Neutrophil (primary cell): Measurements from ENCODE around the gene GULP1.

Source experiments
- H3K27ac ChIP-seq: fragments of 200-600 bp; sonication (generic); 2 replicates; pipeline ENCODE4 v1.5.1; 2016; ENCODE audit warnings: mild to moderate bottlenecking, moderate library complexity
- H3K27me3 ChIP-seq: fragments of 200-600 bp; sonication (generic); 2 replicates; pipeline ENCODE4 v1.6.0; 2016; ENCODE audit warnings: mild to moderate bottlenecking
- H3K36me3 ChIP-seq: fragments of 200-600 bp; sonication (generic); 2 replicates; pipeline ENCODE4 v1.5.1; 2017
- H3K4me1 ChIP-seq, 2 experiments: fragments of 200-600 bp in 1 of 2; sonication (generic) in 1 of 2; 1 replicate in 1 of 2; 2 replicates in 1 of 2; pipeline versions ENCODE4 v1.5.1 to v1.6.1; 2013 to 2016; ENCODE audit warnings: low read depth in 1 of 2, low read length in 1 of 2, mild to moderate bottlenecking in 1 of 2, moderate library complexity in 1 of 2; ENCODE audit not compliant: control insufficient read depth in 1 of 2, insufficient read depth in 1 of 2
- H3K4me3 ChIP-seq, 2 experiments: fragments of 200-600 bp in 1 of 2; sonication (generic) in 1 of 2; 1 replicate in 1 of 2; 2 replicates in 1 of 2; pipeline ENCODE4 v1.5.1; 2013 to 2016; ENCODE audit warnings: low read depth in 1 of 2, low read length in 1 of 2, mild to moderate bottlenecking in 1 of 2, moderate library complexity in 1 of 2
- H3K9me3 ChIP-seq: fragments of 200-600 bp; sonication (generic); 2 replicates; pipeline ENCODE4 v1.5.1; 2016
- TF ChIP-seq, protein P1 (sequence below): fragments of 200-600 bp; sonication (generic); IDR thresholded peaks from 2 replicates; pipeline ENCODE4 v1.5.1; 2016; ENCODE audit warnings: antibody characterized with exemption

GULP1 gene

DNA sequence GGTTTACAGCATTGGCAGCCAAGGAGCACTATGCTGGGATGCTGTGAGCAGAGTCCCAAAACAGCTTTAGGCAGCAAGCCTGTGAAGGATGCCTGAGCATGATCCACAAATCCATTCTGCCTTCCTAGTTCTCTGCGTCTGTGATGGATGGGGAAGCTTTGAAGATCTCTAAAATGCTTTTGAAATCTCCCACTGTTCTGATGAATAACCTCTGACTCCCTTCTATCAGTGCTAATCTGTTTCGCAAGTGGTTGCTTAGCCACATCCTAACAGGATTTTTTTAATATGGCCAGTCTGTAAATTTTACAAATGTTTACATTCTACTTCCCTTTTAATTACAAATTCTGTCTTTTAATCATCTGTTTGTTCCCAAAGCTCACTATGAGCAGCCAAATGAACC is 319.2 kb downstream of the GULP1 start:
- TF ChIP-seq, protein P1, sequence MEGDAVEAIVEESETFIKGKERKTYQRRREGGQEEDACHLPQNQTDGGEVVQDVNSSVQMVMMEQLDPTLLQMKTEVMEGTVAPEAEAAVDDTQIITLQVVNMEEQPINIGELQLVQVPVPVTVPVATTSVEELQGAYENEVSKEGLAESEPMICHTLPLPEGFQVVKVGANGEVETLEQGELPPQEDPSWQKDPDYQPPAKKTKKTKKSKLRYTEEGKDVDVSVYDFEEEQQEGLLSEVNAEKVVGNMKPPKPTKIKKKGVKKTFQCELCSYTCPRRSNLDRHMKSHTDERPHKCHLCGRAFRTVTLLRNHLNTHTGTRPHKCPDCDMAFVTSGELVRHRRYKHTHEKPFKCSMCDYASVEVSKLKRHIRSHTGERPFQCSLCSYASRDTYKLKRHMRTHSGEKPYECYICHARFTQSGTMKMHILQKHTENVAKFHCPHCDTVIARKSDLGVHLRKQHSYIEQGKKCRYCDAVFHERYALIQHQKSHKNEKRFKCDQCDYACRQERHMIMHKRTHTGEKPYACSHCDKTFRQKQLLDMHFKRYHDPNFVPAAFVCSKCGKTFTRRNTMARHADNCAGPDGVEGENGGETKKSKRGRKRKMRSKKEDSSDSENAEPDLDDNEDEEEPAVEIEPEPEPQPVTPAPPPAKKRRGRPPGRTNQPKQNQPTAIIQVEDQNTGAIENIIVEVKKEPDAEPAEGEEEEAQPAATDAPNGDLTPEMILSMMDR: no peak
- H3K4me1 ChIP-seq: no peaks in the 10 kb centered on the region
- no peak overlapping the region for H3K27ac ChIP-seq
- no peaks in the 10 kb centered on the region for H3K36me3 ChIP-seq
- no peaks in the 10 kb centered on the region for H3K27me3 ChIP-seq
- no peaks in the 10 kb centered on the region for H3K9me3 ChIP-seq
- no peak overlapping the region for H3K4me3 ChIP-seq

GRCh38 chr2:188619146-188619545 is 327.5 kb downstream of the GULP1 start:
- no peaks in the 10 kb centered on the region for H3K9me3 ChIP-seq
- H3K27ac ChIP-seq: no peak overlapping the region
- H3K36me3 ChIP-seq: no peaks in the 10 kb centered on the region
- no peak overlapping the region for H3K4me3 ChIP-seq
- no peaks in the 10 kb centered on the region for H3K27me3 ChIP-seq
- no peaks in the 10 kb centered on the region for H3K4me1 ChIP-seq
- TF ChIP-seq, protein P1: no peak

DNA sequence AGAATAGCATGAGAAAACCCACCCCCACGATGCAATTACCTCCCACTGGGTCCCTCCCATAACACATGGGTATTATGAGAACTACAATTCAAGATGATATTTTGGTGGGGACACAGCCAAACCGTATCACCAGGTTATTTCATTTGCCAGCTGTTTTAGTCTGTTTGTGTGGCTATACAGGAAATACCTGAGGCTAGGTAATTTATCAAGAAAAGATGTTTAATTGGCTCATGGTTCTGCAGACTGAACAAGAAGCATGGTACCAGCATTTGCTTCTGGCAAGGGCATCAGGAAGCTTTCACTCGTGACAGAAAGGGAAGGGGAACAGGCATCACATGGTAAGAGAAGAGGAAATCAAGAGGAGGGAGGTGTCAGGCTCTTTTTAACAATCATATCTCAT is 329.2 kb downstream of the GULP1 start:
- no peak overlapping the region for H3K4me3 ChIP-seq
- TF ChIP-seq, protein P1: no peak
- no peak overlapping the region for H3K27ac ChIP-seq
- no peaks in the 10 kb centered on the region for H3K36me3 ChIP-seq
- no peaks in the 10 kb centered on the region for H3K9me3 ChIP-seq
- H3K4me1 ChIP-seq: no peaks in the 10 kb centered on the region
- no peaks in the 10 kb centered on the region for H3K27me3 ChIP-seq

- no peaks in the 10 kb centered on the region for H3K9me3 ChIP-seq
- H3K36me3 ChIP-seq: no peaks in the 10 kb centered on the region
- H3K4me1 ChIP-seq: no peaks in the 10 kb centered on the region
- no peak overlapping the region for H3K4me3 ChIP-seq
- TF ChIP-seq, protein P1: no peak
- no peaks in the 10 kb centered on the region for H3K27me3 ChIP-seq
- H3K27ac ChIP-seq: no peak overlapping the region
These were observed 331.1 kb downstream of the GULP1 start for GRCh38 chr2:188622601-188623260.

DNA sequence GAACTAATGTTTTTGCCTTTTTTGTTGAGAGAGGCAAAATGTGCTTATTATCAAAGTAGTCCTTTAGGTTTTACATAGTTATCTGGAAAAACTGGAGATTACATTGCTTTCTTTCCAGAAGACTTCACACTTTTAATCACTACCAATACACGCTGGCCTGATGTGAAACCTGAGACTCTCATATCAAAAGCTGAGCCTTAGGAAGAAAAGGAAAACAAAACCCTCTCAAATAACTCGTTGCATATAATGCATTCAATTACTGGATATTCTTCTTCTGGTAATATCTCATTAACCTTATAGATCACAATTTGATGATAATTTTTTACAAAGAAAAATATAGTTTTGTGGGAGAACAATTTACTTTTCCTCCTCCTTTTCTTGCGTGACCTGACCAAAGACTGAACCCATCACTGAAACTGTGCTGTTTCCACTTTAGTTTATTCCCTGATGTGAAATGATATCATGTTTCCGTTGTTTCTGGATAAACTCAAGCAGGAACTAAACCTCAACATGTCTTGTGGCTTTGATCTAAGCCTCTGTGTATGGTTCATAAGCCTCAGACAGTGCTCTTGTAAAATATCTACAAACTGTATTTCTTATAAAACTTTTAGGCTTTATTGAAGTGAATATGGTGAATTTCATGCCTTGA is 332.4 kb downstream of the GULP1 start:
- Histone ChIP-seq H3K4me3 (no peak overlapping the region), H3K9me3 (no peaks in the 10 kb centered on the region), H3K36me3 (no peaks in the 10 kb centered on the region), H3K4me1 (no peaks in the 10 kb centered on the region), H3K27ac (no peak overlapping the region), H3K27me3 (no peaks in the 10 kb centered on the region)
- TF ChIP-seq, protein P1: no peak
